Activated CD8-positive, alpha-beta T cell treated with anti-CD3 and anti-CD28 coated beads, Interleukin-2, amount 10 ng/mL, durations not matched to agents 7 days and 5 days (primary cell): ENCODE data around the gene GNB1L. TPM values are rescaled to one million over a fixed set of nuclear protein-coding genes. Genes with fewer than 3 reads are reported as not detected.

ENCODE experiments used
- ATAC-seq: fragments of 150-1000 bp; cut with Tn5 transposase; one replicate; pipeline ENCODE4 v1.10.0; 2021; ENCODE audit warnings: moderate library complexity
- CTCF ChIA-PET: fragments of 350-600 bp; sonication (Branson Sonifier 250); formaldehyde crosslinking; loops from one replicate; lab custom pipeline; 2021; ENCODE audit warnings: antibody characterized with exemption; lab: Charles Lee
- POLR2A ChIA-PET: fragments of 350-600 bp; sonication (Branson Sonifier 250); formaldehyde crosslinking; loops from one replicate; lab custom pipeline; 2021; ENCODE audit warnings: antibody characterized with exemption; lab: Charles Lee
- DNase-seq: peaks from one replicate; pipeline ENCODE4 v3.0.0-alpha.2; 2020
- H3K27ac Mint-ChIP-seq: one replicate; pipeline ENCODE4 v1.8.0; 2021; ENCODE audit warnings: mild to moderate bottlenecking, mixed read lengths
- H3K27me3 Mint-ChIP-seq: one replicate; pipeline ENCODE4 v1.8.0; 2021; ENCODE audit warnings: low read depth, mixed read lengths
- H3K36me3 Mint-ChIP-seq: one replicate; pipeline ENCODE4 v1.8.0; 2021; ENCODE audit warnings: low read depth, mixed read lengths
- H3K4me1 Mint-ChIP-seq: one replicate; pipeline ENCODE4 v1.8.0; 2021; ENCODE audit warnings: low read depth, mixed read lengths
- H3K4me3 Mint-ChIP-seq: one replicate; pipeline ENCODE4 v1.8.0; 2021; ENCODE audit warnings: mild to moderate bottlenecking, mixed read lengths
- H3K9me3 Mint-ChIP-seq: one replicate; pipeline ENCODE4 v1.8.0; 2022; ENCODE audit warnings: mixed read lengths; ENCODE audit not compliant: insufficient read depth
- total RNA-seq, 2 experiments: library from RNA; stranded (reverse); gene quantifications; one replicate each; pipeline ENCODE4 v1.2.3, GENCODE V29; 2021

The GNB1L gene
- total RNA-seq, 2 experiments from 2014 or later: 9.7 to 10.3 TPM

DNA sequence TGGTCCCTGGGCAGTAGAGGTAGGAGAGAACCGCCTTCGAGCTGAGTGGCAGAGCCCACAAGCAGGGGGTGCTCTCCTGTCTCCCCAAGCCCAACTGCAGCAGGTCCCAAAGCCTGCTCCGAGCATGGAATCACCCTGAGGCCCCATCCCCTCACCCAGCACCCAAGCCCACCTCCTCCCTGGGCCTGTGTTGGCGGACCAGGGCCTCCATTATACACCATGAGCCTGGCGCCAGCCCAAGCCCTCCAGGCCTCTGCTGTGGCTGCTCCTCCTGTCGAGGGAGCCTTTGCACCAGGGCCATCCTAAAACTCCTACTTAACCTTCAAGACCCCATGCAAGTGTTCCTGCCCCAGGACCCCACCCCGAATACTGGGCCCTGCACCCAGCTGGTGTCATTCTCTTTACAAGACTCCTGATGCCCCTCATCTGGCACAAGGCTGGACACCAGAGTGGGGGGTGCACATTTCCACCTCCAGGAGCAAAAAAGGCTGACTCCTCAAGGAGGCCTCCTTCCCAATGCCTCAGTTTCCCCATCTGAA lies 114.7 kb downstream of the GNB1L start:
- POLR2A ChIA-PET: no interaction called here
- DNase-seq: no peak
- Mint-ChIP-seq H3K9me3 (no peaks in the 10 kb centered on the region), H3K27ac (no peak overlapping the region), H3K4me3 (no peak overlapping the region), H3K4me1 (no peaks in the 10 kb centered on the region), H3K27me3 (no peaks in the 10 kb centered on the region), H3K36me3 (no peaks in the 10 kb centered on the region)
- CTCF ChIA-PET: no interaction called here
- ATAC-seq: no peak

GRCh38 chr22:19739448-19739895 lies 115.2 kb downstream of the GNB1L start:
- no peak overlapping the region for H3K27ac Mint-ChIP-seq
- DNase-seq (no peak), ATAC-seq (no peak)
- ChIA-PET CTCF (no interaction called here), POLR2A (no interaction called here)
- H3K4me1 Mint-ChIP-seq: no peaks in the 10 kb centered on the region
- H3K4me3 Mint-ChIP-seq: no peak overlapping the region
- no peaks in the 10 kb centered on the region for H3K27me3 Mint-ChIP-seq
- no peaks in the 10 kb centered on the region for H3K9me3 Mint-ChIP-seq
- H3K36me3 Mint-ChIP-seq: no peaks in the 10 kb centered on the region

GRCh38 chr22:19738664-19739447 lies 115.8 kb downstream of the GNB1L start:
- CTCF ChIA-PET: no interaction called here
- no peaks in the 10 kb centered on the region for H3K27me3 Mint-ChIP-seq

DNA sequence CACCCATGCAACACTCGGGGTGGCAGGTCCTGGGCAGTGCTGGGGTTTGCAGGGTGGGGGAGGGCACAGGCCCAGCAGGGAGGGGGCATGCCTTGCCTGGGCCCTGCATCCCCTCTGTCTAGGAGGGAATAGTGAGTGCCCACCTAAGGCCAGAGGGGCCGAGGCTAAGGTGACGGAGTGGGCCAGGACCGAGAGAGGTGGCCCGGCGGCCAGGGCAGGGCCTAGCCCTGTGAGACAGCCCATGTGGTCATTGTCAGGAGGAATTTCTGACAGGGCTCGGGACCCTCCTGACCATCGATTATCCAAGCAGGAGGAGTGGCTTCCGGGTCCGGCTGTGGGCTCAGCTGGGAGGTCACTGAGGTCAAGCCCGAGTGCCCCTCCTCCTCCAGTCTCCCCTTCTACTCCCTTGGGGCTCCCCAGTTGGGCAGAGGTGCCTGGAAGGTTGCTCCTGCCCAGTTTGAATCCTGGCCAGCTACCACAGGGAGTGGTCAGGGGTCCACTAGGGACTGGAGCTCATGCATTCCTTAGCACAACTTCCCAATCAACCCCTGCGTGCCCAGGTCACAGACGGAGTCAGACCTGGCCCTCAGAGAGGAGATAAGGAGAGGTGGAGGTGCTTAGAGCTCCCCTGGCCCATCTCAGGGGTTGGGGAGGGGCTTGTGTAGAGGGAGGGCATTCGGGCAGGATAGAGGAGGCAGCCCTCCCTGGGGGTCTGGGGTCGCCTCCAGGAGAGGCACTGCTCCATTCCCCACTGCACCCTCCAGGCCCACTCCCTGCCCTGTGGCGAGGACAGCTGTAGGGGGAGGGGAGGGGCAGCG lies 116.6 kb downstream of the GNB1L start:
- Mint-ChIP-seq H3K36me3 (no peaks in the 10 kb centered on the region), H3K4me1 (no peaks in the 10 kb centered on the region), H3K9me3 (no peaks in the 10 kb centered on the region), H3K27me3 (no peaks in the 10 kb centered on the region), H3K4me3 (no peak overlapping the region), H3K27ac (no peak overlapping the region)
- no peak for DNase-seq
- POLR2A ChIA-PET: no interaction called here
- CTCF ChIA-PET: no interaction called here
- ATAC-seq: no peak

More at GRCh38 chr22:19738664-19739447, 115.8 kb downstream of the GNB1L start:
- H3K4me3 Mint-ChIP-seq: no peak overlapping the region
- no peaks in the 10 kb centered on the region for H3K9me3 Mint-ChIP-seq
- POLR2A ChIA-PET: no interaction called here
- H3K36me3 Mint-ChIP-seq: no peaks in the 10 kb centered on the region
- H3K4me1 Mint-ChIP-seq: no peaks in the 10 kb centered on the region
- DNase-seq: no peak
- no peak overlapping the region for H3K27ac Mint-ChIP-seq
- no peak for ATAC-seq

GRCh38 chr22:19735665-19736510 lies 118.8 kb downstream of the GNB1L start:
- ChIA-PET CTCF (interaction anchor here (1.2 kb wide), 1 partner anchor 174 kb away, joined by 4 read pairs; no protein-coding TSS in a partner anchor), POLR2A (no interaction called here)
- no peak overlapping the region for H3K4me3 Mint-ChIP-seq
- no peaks in the 10 kb centered on the region for H3K36me3 Mint-ChIP-seq
- no peaks in the 10 kb centered on the region for H3K4me1 Mint-ChIP-seq
- H3K9me3 Mint-ChIP-seq: no peaks in the 10 kb centered on the region
- ATAC-seq (no peak), DNase-seq (no peak)
- no peaks in the 10 kb centered on the region for H3K27me3 Mint-ChIP-seq
- no peak overlapping the region for H3K27ac Mint-ChIP-seq

GRCh38 chr22:19734837-19735382 lies 119.8 kb downstream of the GNB1L start:
- CTCF ChIA-PET: interaction anchor here (1.2 kb wide), 1 partner anchor 175 kb away, joined by 4 read pairs; no protein-coding TSS in a partner anchor
- no peak overlapping the region for H3K27ac Mint-ChIP-seq
- ATAC-seq (no peak), DNase-seq (no peak)
- H3K4me3 Mint-ChIP-seq: no peak overlapping the region
- POLR2A ChIA-PET: no interaction called here
- no peaks in the 10 kb centered on the region for H3K27me3 Mint-ChIP-seq
- no peaks in the 10 kb centered on the region for H3K9me3 Mint-ChIP-seq
- peaks cover 2% of the 10 kb centered on the region for H3K4me1 Mint-ChIP-seq
- no peaks in the 10 kb centered on the region for H3K36me3 Mint-ChIP-seq

DNA sequence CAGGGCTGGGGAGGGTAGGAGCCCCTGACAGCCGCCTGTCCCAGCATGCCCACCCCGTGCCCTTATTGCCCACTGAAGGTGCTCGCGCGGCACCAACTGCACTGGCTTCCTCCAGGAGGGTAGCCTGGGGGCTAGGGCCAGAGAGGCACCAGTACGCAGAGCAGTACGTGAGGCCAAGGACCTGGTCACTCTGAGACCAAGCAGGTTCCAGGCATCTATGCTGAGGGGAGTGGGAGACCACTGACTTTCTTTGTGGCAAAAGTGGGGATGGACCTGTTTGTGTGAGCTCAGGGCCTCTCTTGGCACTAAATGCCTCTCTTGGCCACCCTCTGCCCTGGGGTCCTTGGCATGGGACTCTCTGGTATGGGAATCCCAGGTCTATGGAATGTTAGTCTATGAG lies 120.5 kb downstream of the GNB1L start:
- no peaks in the 10 kb centered on the region for H3K9me3 Mint-ChIP-seq
- DNase-seq (no peak), ATAC-seq (no peak)
- H3K27ac Mint-ChIP-seq: no peak overlapping the region
- ChIA-PET POLR2A (no interaction called here), CTCF (interaction anchor here (1.4 kb wide), 1 partner anchor 10 kb away, joined by 3 read pairs; no protein-coding TSS in a partner anchor)
- H3K27me3 Mint-ChIP-seq: no peaks in the 10 kb centered on the region
- H3K4me1 Mint-ChIP-seq: peaks cover 2% of the 10 kb centered on the region
- H3K4me3 Mint-ChIP-seq: no peak overlapping the region
- no peaks in the 10 kb centered on the region for H3K36me3 Mint-ChIP-seq

GRCh38 chr22:19733755-19734154 lies 120.9 kb downstream of the GNB1L start:
- CTCF ChIA-PET: interaction anchor here (1.4 kb wide), 1 partner anchor 10 kb away, joined by 3 read pairs; no protein-coding TSS in a partner anchor
- Mint-ChIP-seq H3K4me1 (peaks cover 2% of the 10 kb centered on the region), H3K27me3 (no peaks in the 10 kb centered on the region), H3K36me3 (no peaks in the 10 kb centered on the region), H3K9me3 (no peaks in the 10 kb centered on the region), H3K4me3 (no peak overlapping the region), H3K27ac (no peak overlapping the region)
- ATAC-seq (no peak), DNase-seq (no peak)
- POLR2A ChIA-PET: no interaction called here

Other genes with a start within 250 kb of the GNB1L start
- under 1 TPM in 1 of 2 experiments, not detected in 1; 0.53 TPM for gene SEPTIN5, start 140.4 kb downstream of the GNB1L start, total RNA-seq
- gene GP1BB, start 131.3 kb downstream of the GNB1L start, total RNA-seq: not detected
- gene TBX1, start 94.1 kb downstream of the GNB1L start, total RNA-seq: 1 to 10 TPM; 1.2 to 1.5 TPM
- 10 to 100 TPM; 16.1 to 17.0 TPM for gene RTL10, start within 50 bp of the GNB1L start, total RNA-seq
- 10 to 100 TPM; 92.8 to 97.1 TPM for gene COMT, start 86.9 kb upstream of the GNB1L start, total RNA-seq
- 10 to 100 TPM; 16.1 to 19.3 TPM for gene TXNRD2, start 86.9 kb upstream of the GNB1L start, total RNA-seq
- 1 to 10 TPM in 1 of 2 experiments, under 1 TPM in 1; 0.86 to 1.4 TPM for gene ARVCF, start 161.9 kb upstream of the GNB1L start, total RNA-seq
- gene TANGO2, start 166.2 kb upstream of the GNB1L start, total RNA-seq: 10 to 100 TPM; 39.1 to 43.3 TPM
- 10 to 100 TPM; 52.3 to 55.2 TPM for gene DGCR8, start 225.4 kb upstream of the GNB1L start, total RNA-seq